DOHH2 (cell line): ENCODE measurements around the gene BCAR3.

Source experiments
- H3F3A ChIP-seq: fragments of 200-600 bp; sonication (generic), shearing (Covaris generic); 2 replicates; pipeline ENCODE4 v1.6.0; 2016; ENCODE audit warnings: antibody characterized with exemption, mild to moderate bottlenecking; ENCODE audit not compliant: control insufficient read depth, insufficient read depth
- H3K27ac ChIP-seq: fragments of 200-600 bp; sonication (generic); 2 replicates; pipeline ENCODE4 v1.5.1; 2014; ENCODE audit warnings: low read depth, mild to moderate bottlenecking, low read length, moderate library complexity
- H3K27me3 ChIP-seq: fragments of 200-600 bp; sonication (generic); 2 replicates; pipeline ENCODE4 v1.6.1; 2014; ENCODE audit warnings: mild to moderate bottlenecking, low read length, mixed read lengths; ENCODE audit not compliant: control insufficient read depth
- H3K36me3 ChIP-seq: fragments of 200-600 bp; sonication (generic); 2 replicates; pipeline ENCODE4 v1.6.1; 2014; ENCODE audit warnings: mild to moderate bottlenecking, low read length, moderate library complexity, mixed read lengths; ENCODE audit not compliant: control insufficient read depth
- H3K4me1 ChIP-seq: fragments of 200-600 bp; sonication (generic); 2 replicates; pipeline ENCODE4 v1.6.1; 2014; ENCODE audit warnings: mild to moderate bottlenecking, low read length, mixed read lengths; ENCODE audit not compliant: control insufficient read depth
- H3K4me2 ChIP-seq: fragments of 200-600 bp; sonication (generic); 2 replicates; pipeline ENCODE4 v1.6.0; 2014; ENCODE audit warnings: mild to moderate bottlenecking, low read length, moderate library complexity
- H3K4me3 ChIP-seq: fragments of 200-600 bp; sonication (generic); 2 replicates; pipeline ENCODE4 v1.5.1; 2014; ENCODE audit warnings: mild to moderate bottlenecking, low read length, mixed read lengths
- H3K79me2 ChIP-seq: fragments of 200-600 bp; sonication (generic); 2 replicates; pipeline ENCODE4 v1.6.1; 2014; ENCODE audit warnings: mild to moderate bottlenecking, low read length, mixed read lengths; ENCODE audit not compliant: control insufficient read depth
- H3K9me2 ChIP-seq: fragments of 200-600 bp; sonication (generic); replicated peaks from 2 replicates; pipeline ENCODE4 v1.6.1; 2014; ENCODE audit warnings: mild to moderate bottlenecking, low read length, mixed read lengths; ENCODE audit not compliant: control insufficient read depth
- H3K9me3 ChIP-seq: fragments of 200-600 bp; sonication (generic); 2 replicates; pipeline ENCODE4 v1.6.1; 2014; ENCODE audit warnings: antibody characterized with exemption, low read length, mixed read lengths; ENCODE audit not compliant: control insufficient read depth, insufficient read depth
- H4K20me1 ChIP-seq: fragments of 200-600 bp; sonication (generic); 2 replicates; pipeline ENCODE4 v1.6.0; 2014; ENCODE audit warnings: low read depth, mild to moderate bottlenecking, antibody characterized with exemption, low read length, moderate library complexity; ENCODE audit not compliant: control insufficient read depth, insufficient read depth
- CTCF ChIP-seq: fragments of 200-600 bp; sonication (generic); IDR thresholded peaks from one replicate; pipeline ENCODE4 v1.5.1; 2014; ENCODE audit warnings: antibody characterized with exemption, mild to moderate bottlenecking, low read depth, low read length; ENCODE audit not compliant: poor library complexity, severe bottlenecking
- EZH2phosphoT487 ChIP-seq: fragments of 200-600 bp; sonication (generic); IDR thresholded peaks from 2 replicates; pipeline ENCODE4 v1.6.1; 2017; ENCODE audit warnings: borderline replicate concordance, mild to moderate bottlenecking, antibody characterized with exemption, low read length, moderate library complexity, mixed read lengths

BCAR3 gene

GRCh38 chr1:93671099-93671621 is 10.5 kb downstream of the BCAR3 start:
- Histone ChIP-seq H3K27ac (no peak overlapping the region), H3K79me2 (peaks cover 96% of the 10 kb centered on the region), H3K9me2 (no peaks in the 10 kb centered on the region), H3K4me1 (peaks cover 3% of the 10 kb centered on the region; the same call in 1 of the 2 replicates), H3F3A (0 out of 2 replicates have a peak, but pooled peaks cover 4% of the 10 kb centered on the region), H3K36me3 (peaks cover 90% of the 10 kb centered on the region), H3K9me3 (no peaks in the 10 kb centered on the region), H3K4me2 (no peak overlapping the region), H3K4me3 (no peak overlapping the region), H4K20me1 (peaks cover 21% of the 10 kb centered on the region; the same call in 1 of the 2 replicates), H3K27me3 (no peaks in the 10 kb centered on the region)
- TF ChIP-seq CTCF: no peak
- no peak for TF ChIP-seq EZH2phosphoT487

DNA sequence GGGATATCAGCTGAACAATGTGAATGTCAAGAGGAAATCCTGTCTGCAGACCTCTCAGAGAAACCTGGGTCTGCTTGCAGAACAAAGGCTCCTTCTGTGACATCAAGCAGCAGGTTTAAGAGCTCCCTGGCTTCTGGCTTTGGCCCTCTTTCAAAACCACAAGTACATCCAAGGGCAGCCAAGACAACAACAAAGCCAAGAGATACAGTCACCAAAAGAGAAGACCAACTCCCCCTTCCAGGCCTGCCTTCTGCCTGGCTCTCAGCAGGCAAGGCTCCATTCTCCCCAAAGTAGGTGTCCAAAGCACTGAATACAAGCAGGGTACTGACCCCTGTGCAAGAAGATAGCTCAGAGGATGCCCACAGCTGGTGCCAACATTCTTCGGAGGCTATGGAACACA is 11.5 kb downstream of the BCAR3 start:
- H4K20me1 ChIP-seq: peaks cover 19% of the 10 kb centered on the region; the same call in 1 of the 2 replicates
- H3K9me3 ChIP-seq: no peaks in the 10 kb centered on the region
- peaks cover 91% of the 10 kb centered on the region for H3K36me3 ChIP-seq
- H3F3A ChIP-seq: 0 out of 2 replicates have a peak, but pooled peaks cover 4% of the 10 kb centered on the region
- no peaks in the 10 kb centered on the region for H3K4me1 ChIP-seq
- TF ChIP-seq CTCF (no peak), EZH2phosphoT487 (no peak)
- peaks cover 96% of the 10 kb centered on the region for H3K79me2 ChIP-seq
- H3K27me3 ChIP-seq: no peaks in the 10 kb centered on the region
- H3K27ac ChIP-seq: no peak overlapping the region
- H3K4me2 ChIP-seq: no peak overlapping the region
- no peaks in the 10 kb centered on the region for H3K9me2 ChIP-seq
- H3K4me3 ChIP-seq: no peak overlapping the region

GRCh38 chr1:93669369-93669768 is 12.3 kb downstream of the BCAR3 start:
- Histone ChIP-seq H3K9me2 (no peaks in the 10 kb centered on the region), H3K4me1 (no peaks in the 10 kb centered on the region), H4K20me1 (peaks cover 13% of the 10 kb centered on the region; the same call in 1 of the 2 replicates), H3K9me3 (no peaks in the 10 kb centered on the region), H3K4me3 (no peak overlapping the region), H3K27me3 (no peaks in the 10 kb centered on the region), H3K27ac (no peak overlapping the region), H3K4me2 (no peak overlapping the region), H3K79me2 (peaks cover 96% of the 10 kb centered on the region), H3F3A (0 out of 2 replicates have a peak, but pooled peaks cover 4% of the 10 kb centered on the region), H3K36me3 (peaks cover 91% of the 10 kb centered on the region)
- TF ChIP-seq CTCF: no peak
- no peak for TF ChIP-seq EZH2phosphoT487
